Inflammatory macrophage treated with lipopolysaccharide for 4 hours (primary cell): Measurements from ENCODE around the gene COL6A2.

Experiments used
- DNase-seq: peaks from one replicate; pipeline ENCODE4 v3.0.0-alpha.2; 2020

The COL6A2 gene

GRCh38 chr21:46116189-46116775, 18.4 kb downstream of the COL6A2 start:
- no peak for DNase-seq

- DNase-seq = no peak
These were observed 19.1 kb downstream of the COL6A2 start for GRCh38 chr21:46116776-46117585.

- DNase-seq = no peak
These were observed 19.8 kb downstream of the COL6A2 start for GRCh38 chr21:46117586-46118315.

GRCh38 chr21:46118316-46119143, 20.6 kb downstream of the COL6A2 start:
- DNase-seq = no peak

GRCh38 chr21:46119144-46119636, 21.3 kb downstream of the COL6A2 start:
- no peak for DNase-seq

GRCh38 chr21:46119637-46120271, 21.8 kb downstream of the COL6A2 start:
- DNase-seq = no peak

GRCh38 chr21:46120301-46121285, 22.7 kb downstream of the COL6A2 start:
- no peak for DNase-seq

GRCh38 chr21:46121286-46122221, 23.6 kb downstream of the COL6A2 start:
- DNase-seq = no peak

- no peak for DNase-seq
These were observed 24.3 kb downstream of the COL6A2 start for GRCh38 chr21:46122237-46122671.

- DNase-seq = no peak
These were observed 25.1 kb downstream of the COL6A2 start for GRCh38 chr21:46122758-46123683.

GRCh38 chr21:46124083-46124925, 26.4 kb downstream of the COL6A2 start:
- no peak for DNase-seq

GRCh38 chr21:46124926-46125845, 27.3 kb downstream of the COL6A2 start:
- no peak for DNase-seq

- DNase-seq = no peak
These were observed 28.0 kb downstream of the COL6A2 start for GRCh38 chr21:46125846-46126301.

GRCh38 chr21:46126309-46127238, 28.7 kb downstream of the COL6A2 start:
- DNase-seq = no peak
